ENCODE data around the gene PTPN12.

DNA sequence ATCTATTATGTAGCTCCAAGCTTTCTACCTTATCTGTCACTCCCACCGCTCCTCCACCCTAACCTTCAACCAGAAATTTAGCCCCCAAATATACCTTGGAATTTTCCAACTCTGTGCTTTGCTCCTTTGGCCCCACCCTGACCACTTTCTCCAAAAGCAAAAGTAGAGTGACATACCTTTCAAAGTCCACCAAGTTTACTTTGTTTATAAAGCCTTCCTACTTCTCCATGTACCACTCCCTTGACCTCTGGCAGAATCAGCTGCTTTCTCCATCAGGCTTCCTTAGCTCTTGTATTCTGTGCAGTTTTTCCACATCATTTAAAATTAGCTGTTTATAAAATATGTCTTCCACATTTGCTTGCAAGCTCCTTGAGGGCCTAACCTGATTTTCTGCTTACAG, 118.3 kb downstream of the PTPN12 start:
- TF ChIP-seq, protein P1, sequence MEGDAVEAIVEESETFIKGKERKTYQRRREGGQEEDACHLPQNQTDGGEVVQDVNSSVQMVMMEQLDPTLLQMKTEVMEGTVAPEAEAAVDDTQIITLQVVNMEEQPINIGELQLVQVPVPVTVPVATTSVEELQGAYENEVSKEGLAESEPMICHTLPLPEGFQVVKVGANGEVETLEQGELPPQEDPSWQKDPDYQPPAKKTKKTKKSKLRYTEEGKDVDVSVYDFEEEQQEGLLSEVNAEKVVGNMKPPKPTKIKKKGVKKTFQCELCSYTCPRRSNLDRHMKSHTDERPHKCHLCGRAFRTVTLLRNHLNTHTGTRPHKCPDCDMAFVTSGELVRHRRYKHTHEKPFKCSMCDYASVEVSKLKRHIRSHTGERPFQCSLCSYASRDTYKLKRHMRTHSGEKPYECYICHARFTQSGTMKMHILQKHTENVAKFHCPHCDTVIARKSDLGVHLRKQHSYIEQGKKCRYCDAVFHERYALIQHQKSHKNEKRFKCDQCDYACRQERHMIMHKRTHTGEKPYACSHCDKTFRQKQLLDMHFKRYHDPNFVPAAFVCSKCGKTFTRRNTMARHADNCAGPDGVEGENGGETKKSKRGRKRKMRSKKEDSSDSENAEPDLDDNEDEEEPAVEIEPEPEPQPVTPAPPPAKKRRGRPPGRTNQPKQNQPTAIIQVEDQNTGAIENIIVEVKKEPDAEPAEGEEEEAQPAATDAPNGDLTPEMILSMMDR (conservative IDR thresholded peaks at IDR 0.05 in 1 of 2, IDR thresholded peaks at IDR 0.05 in 1 of 2; ENCODE audit: low read depth in 1 of 2, low read length in 2 of 2): no peak
- no peak for TF ChIP-seq EZH2 (IDR thresholded peaks at IDR 0.05; ENCODE audit: low read length, missing control alignments)
